Calu3 (cell line): ENCODE measurements around the gene KLHDC8A. TPM values are rescaled to one million over a fixed set of nuclear protein-coding genes. Genes with fewer than 3 reads are reported as not detected.

Experiments
- BruUV-seq: library from RNA; stranded (reverse); fragments of 400-500 nt; replicated peaks from 2 replicates; lab custom pipeline; 2021; lab: Mats Ljungman, UMichigan
- CTCF ChIA-PET: fragments of 300-600 bp; sonication (Branson Sonifier 250); formaldehyde crosslinking; loops from one replicate; lab custom pipeline; 2022; ENCODE audit warnings: antibody characterized with exemption; lab: Charles Lee
- DNase-seq: peaks from one replicate; pipeline ENCODE4 v3.0.0; 2022
- H3K27ac Mint-ChIP-seq: one replicate; pipeline ENCODE4 v1.8.0; 2022; ENCODE audit warnings: mixed read lengths; ENCODE audit not compliant: unreplicated experiment
- H3K27me3 Mint-ChIP-seq: one replicate; pipeline ENCODE4 v1.8.0; 2022; ENCODE audit warnings: mixed read lengths; ENCODE audit not compliant: unreplicated experiment
- H3K36me3 Mint-ChIP-seq: one replicate; pipeline ENCODE4 v1.8.0; 2022; ENCODE audit warnings: mild to moderate bottlenecking, moderate library complexity, mixed read lengths; ENCODE audit not compliant: insufficient read depth, unreplicated experiment
- H3K4me1 Mint-ChIP-seq: one replicate; pipeline ENCODE4 v1.8.0; 2022; ENCODE audit warnings: mild to moderate bottlenecking, low read depth, mixed read lengths; ENCODE audit not compliant: unreplicated experiment
- H3K4me3 Mint-ChIP-seq: one replicate; pipeline ENCODE4 v1.8.0; 2022; ENCODE audit warnings: mild to moderate bottlenecking, low read depth, moderate library complexity, mixed read lengths; ENCODE audit not compliant: unreplicated experiment
- H3K9me3 Mint-ChIP-seq: one replicate; pipeline ENCODE4 v1.8.0; 2022; ENCODE audit warnings: low read depth, mixed read lengths; ENCODE audit not compliant: unreplicated experiment
- intact Hi-C: fragments of 100-400 bp; cut with micrococcal nuclease; formaldehyde crosslinking; loops from one replicate; pipeline ENCODE4 v1.10.0; 2022; ENCODE audit not compliant: unreplicated experiment
- total RNA-seq: library from RNA; stranded (reverse); gene quantifications from 2 replicates; pipeline ENCODE4 v1.2.3, GENCODE V29; 2022
- TF ChIP-seq, protein P1 (sequence below): fragments of 200-600 bp; IDR thresholded peaks from one replicate; pipeline ENCODE4 v1.8.0; 2022; ENCODE audit warnings: antibody characterized with exemption; ENCODE audit not compliant: unreplicated experiment

The KLHDC8A gene
- total RNA-seq, 1 experiment from 2014 or later = not detected

DNA sequence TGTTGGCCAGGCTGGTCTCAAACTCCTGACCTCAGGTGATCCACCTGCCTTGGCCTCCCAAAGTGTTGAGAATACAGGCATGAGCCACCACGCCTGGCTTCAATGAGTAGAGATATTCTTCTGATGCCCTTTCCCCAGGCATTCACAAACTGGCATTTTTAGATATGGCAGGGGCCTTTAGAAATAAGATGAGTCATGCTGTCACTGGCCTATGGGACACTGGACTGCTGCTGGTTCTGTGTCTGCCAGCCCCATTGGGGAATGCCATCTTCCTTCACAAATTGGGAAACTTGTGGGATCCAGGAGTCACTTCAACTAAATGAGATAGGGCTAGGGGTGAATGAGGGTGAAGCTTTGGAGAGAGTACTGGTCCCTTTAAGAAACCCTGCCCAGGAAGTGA is 16.0 kb downstream of the KLHDC8A start:
- intact Hi-C loops = no loop called here
- no TSS peak for BruUV-seq
- no peaks in the 10 kb centered on the region for H3K9me3 Mint-ChIP-seq
- H3K4me1 Mint-ChIP-seq = peaks cover 11% of the 10 kb centered on the region
- DNase-seq = no peak
- no peak overlapping the region for H3K4me3 Mint-ChIP-seq
- CTCF ChIA-PET = interaction anchor here (1.7 kb wide), 1 partner anchor 183 kb away, joined by 6 read pairs; no protein-coding TSS in a partner anchor
- TF ChIP-seq, protein P1, sequence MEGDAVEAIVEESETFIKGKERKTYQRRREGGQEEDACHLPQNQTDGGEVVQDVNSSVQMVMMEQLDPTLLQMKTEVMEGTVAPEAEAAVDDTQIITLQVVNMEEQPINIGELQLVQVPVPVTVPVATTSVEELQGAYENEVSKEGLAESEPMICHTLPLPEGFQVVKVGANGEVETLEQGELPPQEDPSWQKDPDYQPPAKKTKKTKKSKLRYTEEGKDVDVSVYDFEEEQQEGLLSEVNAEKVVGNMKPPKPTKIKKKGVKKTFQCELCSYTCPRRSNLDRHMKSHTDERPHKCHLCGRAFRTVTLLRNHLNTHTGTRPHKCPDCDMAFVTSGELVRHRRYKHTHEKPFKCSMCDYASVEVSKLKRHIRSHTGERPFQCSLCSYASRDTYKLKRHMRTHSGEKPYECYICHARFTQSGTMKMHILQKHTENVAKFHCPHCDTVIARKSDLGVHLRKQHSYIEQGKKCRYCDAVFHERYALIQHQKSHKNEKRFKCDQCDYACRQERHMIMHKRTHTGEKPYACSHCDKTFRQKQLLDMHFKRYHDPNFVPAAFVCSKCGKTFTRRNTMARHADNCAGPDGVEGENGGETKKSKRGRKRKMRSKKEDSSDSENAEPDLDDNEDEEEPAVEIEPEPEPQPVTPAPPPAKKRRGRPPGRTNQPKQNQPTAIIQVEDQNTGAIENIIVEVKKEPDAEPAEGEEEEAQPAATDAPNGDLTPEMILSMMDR = no peak
- no peak overlapping the region for H3K27ac Mint-ChIP-seq
- H3K36me3 Mint-ChIP-seq = no peaks in the 10 kb centered on the region
- peaks cover 73% of the 10 kb centered on the region for H3K27me3 Mint-ChIP-seq

GRCh38 chr1:205339717-205340116 is 17.0 kb downstream of the KLHDC8A start:
- DNase-seq = no peak
- Mint-ChIP-seq H3K36me3 (no peaks in the 10 kb centered on the region), H3K9me3 (no peaks in the 10 kb centered on the region), H3K4me3 (no peak overlapping the region), H3K27ac (no peak overlapping the region), H3K27me3 (peaks cover 63% of the 10 kb centered on the region), H3K4me1 (peaks cover 8% of the 10 kb centered on the region)
- BruUV-seq = no TSS peak
- TF ChIP-seq, protein P1 = no peak
- CTCF ChIA-PET = interaction anchor here (0.6 to 1.7 kb wide), 5 partner anchors 10 to 184 kb away, joined by 3 to 8 read pairs (median 4); no protein-coding TSS in a partner anchor
- intact Hi-C loops = loop anchor here (5.0 kb wide), 2 partner anchors 93 to 148 kb away; no protein-coding TSS in a partner anchor

GRCh38 chr1:205339197-205339702 is 17.5 kb downstream of the KLHDC8A start:
- intact Hi-C loops = loop anchor here (5.0 kb wide), 2 partner anchors 93 to 148 kb away; no protein-coding TSS in a partner anchor
- H3K27me3 Mint-ChIP-seq = peaks cover 61% of the 10 kb centered on the region
- H3K4me1 Mint-ChIP-seq = peaks cover 4% of the 10 kb centered on the region
- no peak overlapping the region for H3K4me3 Mint-ChIP-seq
- H3K9me3 Mint-ChIP-seq = no peaks in the 10 kb centered on the region
- CTCF ChIA-PET = interaction anchor here (0.5 to 1.7 kb wide), 5 partner anchors 10 to 185 kb away, joined by 3 to 8 read pairs (median 4); no protein-coding TSS in a partner anchor
- H3K36me3 Mint-ChIP-seq = no peaks in the 10 kb centered on the region
- no TSS peak for BruUV-seq
- DNase-seq = no peak
- H3K27ac Mint-ChIP-seq = no peak overlapping the region
- TF ChIP-seq, protein P1 = no peak

DNA sequence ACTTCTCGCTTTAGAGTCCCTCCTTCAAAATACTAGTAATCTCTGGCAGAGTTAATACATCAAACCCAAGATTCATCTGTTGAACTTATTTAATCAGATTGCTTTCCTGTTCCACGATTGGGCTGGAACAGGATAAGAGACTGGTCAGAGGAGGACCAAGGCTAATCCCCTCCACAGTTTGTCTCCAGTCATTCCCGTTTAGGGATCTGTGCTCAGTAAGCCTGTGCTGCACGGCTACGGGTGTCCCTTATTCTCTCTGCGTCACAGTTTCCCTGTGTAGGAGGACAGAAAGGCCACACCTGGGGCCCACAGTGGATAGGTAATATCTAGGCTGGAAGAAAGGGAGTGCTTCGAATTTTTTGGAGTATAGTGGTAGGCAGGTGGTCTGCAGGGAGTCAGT is 18.7 kb downstream of the KLHDC8A start:
- Mint-ChIP-seq H3K4me3 (no peak overlapping the region), H3K36me3 (no peaks in the 10 kb centered on the region), H3K4me1 (no peaks in the 10 kb centered on the region), H3K9me3 (no peaks in the 10 kb centered on the region), H3K27me3 (peaks cover 63% of the 10 kb centered on the region), H3K27ac (no peak overlapping the region)
- intact Hi-C loops = loop anchor here (5.0 kb wide), 2 partner anchors 94 to 149 kb away; no protein-coding TSS in a partner anchor
- TF ChIP-seq, protein P1 = no peak
- no peak for DNase-seq
- BruUV-seq = no TSS peak
- CTCF ChIA-PET = interaction anchor here (2.4 kb wide), 1 partner anchor 16 kb away, joined by 13 read pairs; no protein-coding TSS in a partner anchor
